ENCODE results near the gene B4GALT4.
"Not testable (repeated sequence)": the region's sequence is repeated elsewhere in the genome, so short reads cannot be mapped to it uniquely, and the experiment has no call there.

The B4GALT4 gene, protein sequence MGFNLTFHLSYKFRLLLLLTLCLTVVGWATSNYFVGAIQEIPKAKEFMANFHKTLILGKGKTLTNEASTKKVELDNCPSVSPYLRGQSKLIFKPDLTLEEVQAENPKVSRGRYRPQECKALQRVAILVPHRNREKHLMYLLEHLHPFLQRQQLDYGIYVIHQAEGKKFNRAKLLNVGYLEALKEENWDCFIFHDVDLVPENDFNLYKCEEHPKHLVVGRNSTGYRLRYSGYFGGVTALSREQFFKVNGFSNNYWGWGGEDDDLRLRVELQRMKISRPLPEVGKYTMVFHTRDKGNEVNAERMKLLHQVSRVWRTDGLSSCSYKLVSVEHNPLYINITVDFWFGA

DNA sequence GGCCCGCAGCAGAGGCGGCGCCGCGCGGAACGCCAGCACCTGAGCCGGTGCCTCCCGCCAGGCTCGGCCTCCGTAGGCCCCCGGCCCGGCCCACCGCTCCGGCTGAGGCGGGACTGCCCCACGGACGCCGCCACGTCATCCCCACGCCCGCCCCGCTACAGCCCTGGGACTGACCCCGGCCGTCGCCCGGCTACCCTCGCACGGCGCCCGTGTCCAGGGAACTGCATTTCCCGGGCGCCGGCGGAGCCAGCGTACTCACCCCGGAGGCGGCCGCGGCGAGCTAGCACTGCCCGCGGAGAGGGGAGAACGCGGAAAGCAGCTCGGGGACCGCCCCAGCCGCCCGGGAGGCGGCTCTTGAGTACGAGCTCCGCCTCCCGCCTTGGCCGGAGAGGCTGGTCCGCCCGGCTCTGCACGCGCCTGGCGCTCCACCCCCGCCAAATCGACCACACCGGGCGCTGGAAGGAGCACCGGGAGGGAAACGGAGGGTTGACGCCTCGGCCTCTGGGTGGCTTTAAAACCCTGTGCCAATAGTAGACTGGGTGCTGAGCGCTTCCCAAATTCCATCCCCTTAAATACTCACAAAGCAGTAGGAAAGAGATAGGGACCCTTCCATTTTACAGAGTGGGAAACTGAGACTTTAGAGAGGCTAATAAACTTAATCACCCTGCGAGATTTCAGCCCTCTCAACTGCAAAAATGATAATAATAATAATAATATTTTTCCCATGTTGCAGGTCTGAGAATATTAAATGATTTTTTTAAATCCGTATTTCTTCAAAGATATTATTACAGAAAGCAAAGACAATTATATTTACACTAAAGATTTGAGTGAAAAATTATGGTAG, at the start of gene B4GALT4:
Gene B4GALT4, minus strand, starts transcription at position 288 of the 844 bp plus-strand sequence. CDS start 10,779 bp downstream, outside the sequence.
- DNase-seq (ENCODE audit: low read depth in 2 of 2), result peak; percentile 52 to 62

DNA sequence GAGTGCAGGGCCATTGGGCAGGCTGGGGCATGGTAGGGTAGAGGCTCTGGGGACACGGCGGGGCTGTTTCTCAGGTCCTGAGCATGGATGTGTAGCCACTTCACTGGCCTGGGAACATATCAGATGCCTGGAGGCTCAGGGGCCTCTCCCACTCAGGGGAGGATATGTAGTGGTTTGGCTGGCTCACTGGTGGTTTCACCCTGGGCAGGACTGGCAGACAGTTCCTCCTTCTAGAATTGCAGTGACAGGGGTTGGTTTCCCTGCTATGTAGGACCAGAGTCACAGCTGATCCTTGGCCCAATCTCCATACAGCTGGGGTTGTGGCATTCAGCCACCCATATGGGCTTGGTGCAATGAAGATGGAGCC, 48.7 kb upstream of the B4GALT4 start:
- DNase-seq (ENCODE audit: low read depth in 2 of 2), result no peak

DNA sequence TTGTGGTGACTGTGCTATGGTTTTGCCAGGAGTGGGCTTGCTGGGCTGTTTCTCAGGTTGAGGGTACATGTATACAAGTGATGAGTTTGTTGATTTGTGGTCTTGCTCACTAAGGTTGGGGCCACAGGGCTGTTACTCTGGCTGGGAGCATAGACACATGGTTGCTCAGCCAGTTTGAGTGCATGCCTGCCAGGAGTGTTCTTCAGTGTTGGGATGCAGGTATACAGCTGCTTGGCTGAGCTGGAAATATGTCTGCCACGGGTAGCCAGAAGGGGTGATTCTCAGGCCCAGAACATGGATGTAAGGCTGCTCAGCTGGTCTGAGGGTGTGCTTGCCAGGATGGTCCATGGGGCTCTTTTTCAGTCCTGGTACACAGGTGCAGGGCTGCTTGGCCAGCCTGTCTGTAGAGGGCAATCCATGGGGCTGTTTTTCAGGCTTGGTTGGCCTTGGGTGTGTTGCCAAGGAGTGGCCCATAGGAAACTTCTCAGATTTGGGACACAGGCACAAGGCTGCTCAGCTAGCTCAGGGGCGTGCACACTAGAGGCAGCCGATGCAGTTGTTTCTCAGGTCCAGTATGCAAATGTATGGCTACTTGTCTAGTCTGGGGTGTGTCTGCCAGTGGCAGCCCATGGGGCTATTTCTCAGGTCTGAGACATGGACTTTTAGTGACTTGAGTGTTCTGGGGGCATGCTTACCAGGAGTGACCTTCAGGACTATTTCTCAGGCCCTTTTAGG, 48.2 kb upstream of the B4GALT4 start:
- no peak for DNase-seq (ENCODE audit: low read depth in 2 of 2)

DNA sequence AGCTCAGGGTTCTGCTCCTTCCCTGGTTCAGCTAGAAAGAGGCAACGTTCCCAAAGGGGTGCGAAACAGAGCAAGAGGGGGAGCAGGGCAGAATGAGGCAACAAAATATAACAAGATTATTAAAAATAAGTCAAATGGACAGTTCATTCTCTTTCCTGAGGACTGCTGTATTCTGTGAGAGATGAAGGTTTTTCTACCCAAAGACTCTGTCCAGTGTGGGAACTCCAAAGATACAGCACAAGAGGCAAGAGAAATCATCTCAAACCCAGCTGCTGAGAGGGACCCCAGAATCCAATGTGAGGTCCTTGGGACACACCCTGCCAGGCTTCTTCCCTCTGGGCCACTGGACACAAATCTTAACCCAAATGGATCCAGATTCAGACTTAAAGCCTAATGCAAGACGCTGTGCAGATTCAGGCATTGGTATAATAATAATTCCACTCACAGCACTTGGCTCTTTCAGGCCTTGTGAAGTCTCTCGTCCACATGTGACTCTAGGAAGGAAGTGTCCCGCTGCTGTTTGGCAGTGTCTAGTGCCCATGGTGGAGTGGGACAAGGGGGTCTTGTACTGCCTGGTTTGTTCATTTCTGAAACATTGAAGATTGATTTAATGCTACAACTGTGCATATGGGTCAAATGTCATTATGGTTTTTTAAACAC, 39.0 kb upstream of the B4GALT4 start:
- no peak for DNase-seq (ENCODE audit: low read depth in 2 of 2)

DNA sequence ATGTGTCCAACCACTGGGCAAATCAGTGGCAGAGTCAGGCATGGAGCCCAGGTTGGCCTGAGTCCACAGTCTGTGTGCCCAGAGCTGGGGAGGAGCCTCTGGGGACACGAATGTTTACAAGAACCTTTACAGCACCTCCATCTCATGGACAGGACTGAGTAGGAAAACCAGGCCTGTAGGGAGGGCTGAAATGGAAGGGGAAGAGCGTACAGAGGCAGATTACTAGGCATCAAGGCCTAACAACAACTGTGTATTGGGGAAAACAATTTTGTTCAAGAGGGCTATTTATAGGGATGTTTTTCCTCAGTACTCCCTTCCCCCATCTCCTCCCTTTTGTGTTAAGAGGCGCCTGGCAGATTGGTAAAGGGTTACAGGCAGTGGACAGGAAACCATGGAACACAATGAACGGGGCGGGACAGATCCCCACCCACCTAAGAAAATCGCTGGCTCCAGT, 38.5 kb upstream of the B4GALT4 start:
- no peak for DNase-seq (ENCODE audit: low read depth in 2 of 2)

DNA sequence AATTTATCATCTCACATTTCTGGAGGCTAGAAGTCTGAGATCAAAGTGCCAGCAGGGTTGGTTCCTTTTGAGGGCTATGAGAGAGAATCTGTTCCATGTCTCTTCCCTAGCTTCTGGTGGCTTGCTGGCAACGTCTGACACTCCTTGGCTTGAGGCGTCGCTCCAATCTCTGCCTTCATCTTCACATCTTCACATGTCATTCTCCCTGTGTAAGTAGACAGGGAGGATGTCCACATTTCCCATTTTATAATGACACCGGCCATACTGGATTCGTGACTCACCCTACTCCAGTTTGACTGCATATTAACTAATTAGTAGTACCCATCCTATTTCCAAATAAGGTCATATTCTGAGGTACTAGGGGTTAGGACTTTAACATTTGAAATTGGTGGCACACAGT, 36.0 kb upstream of the B4GALT4 start:
- no peak for DNase-seq (ENCODE audit: low read depth in 2 of 2)

DNA sequence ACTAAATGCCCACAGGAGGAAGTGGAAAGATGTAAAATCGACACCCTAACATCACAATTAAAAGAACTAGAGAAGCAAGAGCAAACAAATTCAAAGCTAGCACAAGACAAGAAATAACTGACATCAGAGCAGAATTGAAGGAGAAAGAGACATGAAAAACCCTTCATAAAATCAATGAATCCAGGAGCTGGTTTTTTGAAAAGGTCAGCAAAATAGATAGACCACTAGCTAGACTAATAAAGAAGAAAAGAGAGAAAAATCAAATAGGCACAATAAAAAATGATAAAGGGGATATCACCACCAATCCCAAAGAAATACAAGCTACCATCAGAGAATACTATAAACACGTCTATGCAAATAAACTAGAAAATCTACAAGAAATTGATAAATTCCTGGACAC, 29.5 kb upstream of the B4GALT4 start:
- not testable (repeated sequence) for DNase-seq (ENCODE audit: low read depth in 2 of 2)

DNA sequence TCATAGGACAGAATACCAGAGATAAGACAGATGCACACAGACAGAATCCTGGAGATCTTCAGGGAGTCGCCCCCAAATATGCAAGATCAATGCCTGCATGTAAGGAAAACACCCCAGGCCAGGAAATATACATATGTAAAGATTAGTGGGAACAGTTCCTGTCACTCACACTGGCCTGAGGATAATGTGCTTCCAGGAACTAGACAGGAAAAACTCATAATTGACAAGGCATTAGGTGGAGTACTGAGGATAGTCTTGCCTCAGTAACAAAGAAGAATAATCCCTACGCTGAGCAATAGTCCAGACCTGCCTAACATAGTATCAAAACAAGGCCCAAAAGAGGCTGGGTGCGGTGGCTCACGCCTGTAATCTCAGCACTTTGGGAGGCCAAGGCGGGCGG, 20.4 kb upstream of the B4GALT4 start:
- no peak for DNase-seq (ENCODE audit: low read depth in 2 of 2)

DNA sequence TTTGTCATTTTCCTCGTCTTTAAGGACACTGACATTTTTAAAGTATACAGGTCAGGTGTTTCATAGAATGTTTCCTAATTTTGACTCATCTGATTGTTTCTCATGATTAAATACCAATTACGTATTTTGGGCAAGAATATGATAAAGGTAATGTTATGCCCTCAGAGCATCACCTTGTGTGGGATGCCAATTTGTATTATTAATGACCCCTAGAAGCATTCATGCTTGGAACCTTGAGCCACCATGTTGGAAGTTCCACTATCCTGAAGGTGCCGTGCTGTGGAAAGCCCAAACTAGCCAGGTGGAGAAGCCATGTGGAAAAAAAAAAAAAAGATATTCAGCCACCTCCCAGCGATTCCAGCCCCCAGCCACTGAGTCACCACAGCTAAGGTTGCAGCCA, 19.1 kb upstream of the B4GALT4 start:
- DNase-seq (ENCODE audit: low read depth in 2 of 2), result no peak

DNA sequence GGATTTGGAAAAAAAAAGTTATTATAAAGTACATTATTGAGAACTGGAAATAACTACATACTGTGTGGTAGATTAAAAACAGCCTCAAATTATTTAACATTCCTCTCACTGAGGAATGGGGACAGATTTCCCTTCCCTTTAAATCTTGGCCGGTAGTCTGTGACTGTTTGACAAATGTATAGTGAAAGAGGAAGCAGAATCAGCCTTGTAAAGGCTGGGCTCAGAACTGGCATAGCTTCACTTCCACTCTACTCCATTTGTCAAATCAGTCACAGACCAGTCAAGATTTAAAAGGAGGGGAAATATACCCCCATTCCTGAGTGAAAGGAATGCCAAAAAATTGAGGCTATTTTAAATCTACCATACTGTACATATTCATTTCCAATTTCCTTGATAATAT, 18.2 kb upstream of the B4GALT4 start:
- DNase-seq (ENCODE audit: low read depth in 2 of 2), result no peak

DNA sequence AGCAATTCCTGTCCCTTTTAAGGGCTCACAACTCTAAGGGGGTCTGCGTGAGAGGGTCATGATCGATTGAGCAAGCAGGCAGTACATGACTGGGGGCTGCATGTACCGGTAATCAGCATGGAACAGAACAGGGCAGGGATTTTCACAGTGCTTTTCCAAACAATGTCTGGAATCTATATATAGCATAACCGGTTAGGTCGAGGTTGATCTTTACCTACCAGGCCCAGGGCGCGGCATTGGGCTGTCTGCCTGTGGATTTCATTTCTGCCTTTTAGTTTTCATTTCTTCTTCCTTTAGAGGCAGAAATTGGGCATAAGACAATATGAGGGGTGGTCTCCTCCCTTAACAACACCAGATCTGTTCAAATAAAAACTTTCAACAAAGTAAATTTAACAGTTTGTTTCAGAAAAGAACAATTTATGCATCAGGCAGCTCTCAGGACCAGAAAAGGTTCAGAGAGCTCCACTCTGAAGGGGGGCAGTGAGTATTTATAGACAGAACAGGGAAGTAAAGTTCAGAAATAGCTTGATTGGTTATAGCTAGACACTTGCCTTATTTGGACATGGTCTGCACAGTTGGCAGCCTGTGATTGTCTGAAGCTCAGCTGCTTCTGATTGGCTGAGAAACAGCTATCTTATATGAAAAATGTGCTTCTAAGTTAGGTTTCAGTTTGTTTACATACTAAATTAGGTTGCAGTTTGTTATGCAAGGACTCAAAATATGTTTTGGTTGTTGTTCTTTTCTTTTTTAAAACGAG, 17.2 kb upstream of the B4GALT4 start:
- no peak for DNase-seq (ENCODE audit: low read depth in 2 of 2)

DNA sequence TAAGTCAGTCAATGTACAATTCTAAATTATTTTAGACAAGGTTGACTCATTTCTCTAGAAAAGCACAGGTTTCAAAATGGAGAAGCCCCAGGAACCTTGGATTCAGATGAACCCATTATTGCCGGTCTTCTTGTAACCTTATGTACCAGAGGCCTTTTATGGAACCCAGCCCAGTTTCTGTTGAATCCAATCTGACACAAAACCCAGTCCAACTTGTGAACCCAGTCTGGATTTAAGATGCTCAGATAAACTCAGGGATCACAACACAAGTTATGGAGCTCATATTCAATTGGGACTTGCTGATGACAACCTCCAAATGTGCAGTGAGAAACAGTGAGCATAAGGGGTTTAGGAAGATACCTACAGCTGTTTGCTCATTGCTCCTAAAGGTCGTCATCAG, 16.4 kb upstream of the B4GALT4 start:
- DNase-seq (ENCODE audit: low read depth in 2 of 2), result no peak

DNA sequence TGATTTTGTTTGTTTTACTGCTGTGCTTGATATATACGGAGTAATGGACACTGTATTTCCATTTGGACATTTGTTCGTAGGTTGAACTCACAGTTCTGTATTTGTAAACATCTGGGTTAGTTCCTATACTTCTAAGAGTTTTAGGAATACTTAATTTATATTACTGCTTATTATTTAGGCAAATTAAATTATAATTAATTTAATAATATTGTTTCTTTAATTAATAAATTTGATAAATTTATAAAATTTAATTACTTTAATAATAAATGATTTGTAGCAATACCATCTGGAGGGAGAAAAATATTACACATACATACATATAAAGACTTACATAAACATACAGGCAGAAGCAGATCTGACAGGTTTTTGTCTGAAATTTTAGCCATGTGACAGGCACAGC, 14.5 kb upstream of the B4GALT4 start:
- DNase-seq (ENCODE audit: low read depth in 2 of 2), result no peak

DNA sequence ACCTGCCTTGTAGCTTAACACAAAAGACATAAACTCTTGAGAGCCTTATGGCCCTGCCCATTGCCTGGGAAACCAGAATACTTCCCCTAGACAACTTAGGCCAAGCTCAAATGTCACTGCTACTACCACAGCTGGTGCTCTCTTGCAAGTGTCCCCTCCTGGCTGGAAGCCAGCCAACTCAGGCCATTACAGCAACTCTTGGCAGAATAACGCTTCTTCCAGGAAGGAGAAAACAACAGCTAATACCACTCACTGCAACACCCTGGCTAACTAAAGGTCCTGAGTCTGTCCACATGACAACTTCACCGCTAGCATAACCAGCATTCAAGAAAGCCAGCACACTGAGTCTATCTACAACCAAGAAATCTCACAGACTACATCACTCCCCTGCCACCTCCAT, 5.1 kb upstream of the B4GALT4 start:
- no peak for DNase-seq (ENCODE audit: low read depth in 2 of 2)

DNA sequence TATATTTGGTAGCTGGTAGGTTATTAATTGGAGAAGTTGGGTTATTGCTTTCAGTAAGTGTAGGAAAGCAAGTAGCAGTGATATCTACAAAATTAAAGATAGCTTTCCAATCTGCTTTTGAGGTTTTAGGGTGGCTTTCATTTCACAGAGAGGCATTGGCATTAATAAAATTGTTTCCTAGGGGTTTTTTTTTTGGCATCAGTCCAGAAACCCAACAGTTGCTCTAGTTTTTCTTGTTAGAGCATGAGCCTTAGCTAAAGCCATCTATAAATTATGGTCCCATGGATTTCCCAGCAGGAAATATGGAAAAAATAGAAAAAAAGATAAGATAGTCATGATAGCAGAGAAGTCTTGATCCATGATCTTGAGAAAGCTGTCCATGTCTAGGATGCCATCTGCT, 3.0 kb upstream of the B4GALT4 start:
- no peak for DNase-seq (ENCODE audit: low read depth in 2 of 2)

DNA sequence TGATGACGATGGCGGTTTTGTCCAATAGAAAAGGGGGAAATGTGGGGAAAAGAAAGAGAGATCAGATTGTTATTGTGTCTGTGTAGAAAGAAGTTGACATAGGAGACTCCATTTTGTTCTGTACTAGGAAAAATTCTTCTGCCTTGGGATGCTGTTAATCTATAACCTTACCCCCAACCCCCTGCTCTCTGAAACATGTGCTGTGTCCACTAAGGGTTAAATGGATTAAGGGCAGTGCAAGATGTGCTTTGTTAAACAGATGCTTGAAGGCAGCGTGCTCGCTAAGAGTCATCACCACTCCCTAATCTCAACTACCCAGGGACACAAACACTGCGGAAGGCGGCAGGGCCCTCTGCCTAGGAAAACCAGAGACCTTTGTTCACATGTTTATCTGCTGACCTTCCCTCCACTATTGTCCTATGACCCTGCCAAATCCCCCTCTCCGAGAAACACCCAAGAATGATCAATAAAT, 2.4 kb upstream of the B4GALT4 start:
- not testable (repeated sequence) for DNase-seq (ENCODE audit: low read depth in 2 of 2)

DNA sequence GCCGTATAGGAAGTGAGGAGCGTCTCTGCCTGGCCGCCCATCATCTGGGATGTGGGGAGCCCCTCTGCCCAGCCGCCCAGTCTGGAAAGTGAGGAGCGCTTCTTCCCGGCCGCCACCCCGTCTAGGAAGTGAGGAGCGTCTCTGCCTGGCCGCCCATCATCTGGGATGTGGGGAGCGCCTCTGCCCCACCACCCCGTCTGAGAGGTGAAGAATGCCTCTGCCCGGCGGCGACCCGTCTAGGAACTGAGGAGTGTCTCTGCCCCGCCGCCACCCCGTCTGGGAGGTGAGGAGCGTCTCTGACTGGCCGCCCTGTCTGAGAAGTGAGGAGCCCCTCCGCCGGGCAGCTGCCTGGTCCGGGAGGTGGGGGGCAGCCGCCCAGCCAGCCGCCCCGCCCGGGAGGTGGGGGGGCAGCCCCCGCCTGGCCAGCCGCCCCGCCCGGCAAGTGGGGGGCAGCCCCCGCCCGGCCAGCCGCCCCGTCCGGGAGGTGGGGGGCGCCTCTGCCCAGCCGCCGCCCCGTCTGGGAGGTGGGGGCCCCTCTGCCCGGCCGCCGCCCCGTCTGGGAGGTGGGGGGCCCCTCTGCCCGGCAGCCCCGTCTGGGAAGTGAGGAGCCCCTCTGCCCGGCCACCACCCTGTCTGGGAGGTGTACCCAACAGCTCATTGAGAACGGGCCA, 1.8 kb upstream of the B4GALT4 start:
- not testable (repeated sequence) for DNase-seq (ENCODE audit: low read depth in 2 of 2)

DNA sequence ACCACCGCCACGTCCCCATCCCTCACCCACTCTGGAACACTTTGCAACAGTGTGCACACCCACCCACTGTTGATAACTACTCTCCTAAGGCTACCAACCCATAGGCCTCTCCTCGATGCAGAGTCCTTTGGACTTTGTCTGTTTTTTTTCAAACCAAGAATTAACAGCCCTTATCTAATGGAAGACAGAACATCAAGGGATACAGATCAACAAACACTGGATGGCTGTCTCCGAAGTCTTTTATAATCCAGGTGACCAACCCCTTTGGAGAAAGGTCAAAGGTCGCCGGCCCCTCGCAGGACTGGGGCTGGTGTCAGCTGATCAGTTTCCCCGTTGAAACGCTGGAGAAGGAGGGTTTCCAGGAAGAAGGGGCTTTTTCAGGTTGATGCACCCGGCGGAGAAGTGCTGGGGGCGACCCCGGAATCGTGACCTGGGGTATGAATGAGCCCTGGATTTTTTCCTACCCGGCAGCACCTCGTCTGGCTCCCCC, 532 bp downstream of the B4GALT4 start:
- no peak for DNase-seq (ENCODE audit: low read depth in 2 of 2)

DNA sequence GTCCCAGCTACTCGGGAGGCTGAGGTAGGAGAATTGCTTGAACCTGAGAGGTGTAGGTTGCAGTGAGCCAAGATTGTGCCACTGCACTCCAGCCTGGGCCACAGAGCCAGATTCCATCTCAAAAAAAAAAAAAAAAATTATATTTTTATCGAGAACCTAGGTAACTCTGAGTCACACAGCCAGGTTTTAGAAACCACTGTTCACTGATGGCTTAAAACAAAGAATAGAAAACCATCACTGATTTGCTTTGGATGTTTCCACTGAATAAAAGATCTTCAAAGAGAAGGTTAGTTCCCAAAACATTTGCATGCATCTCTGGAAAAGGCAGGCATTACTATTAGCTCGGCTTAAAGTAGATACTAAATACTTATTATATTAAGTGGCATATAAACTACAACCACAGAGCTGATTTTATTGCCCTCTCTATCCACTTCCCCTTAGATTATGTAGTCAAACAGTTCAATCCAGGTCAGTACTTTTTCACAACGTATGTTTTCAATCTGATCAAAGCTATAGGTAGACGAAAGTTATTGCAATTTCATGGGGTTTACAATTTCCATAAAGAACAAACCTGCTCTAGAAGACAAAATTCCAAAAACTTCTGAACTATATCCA, 1.4 kb downstream of the B4GALT4 start:
- DNase-seq (ENCODE audit: low read depth in 2 of 2), result no peak

DNA sequence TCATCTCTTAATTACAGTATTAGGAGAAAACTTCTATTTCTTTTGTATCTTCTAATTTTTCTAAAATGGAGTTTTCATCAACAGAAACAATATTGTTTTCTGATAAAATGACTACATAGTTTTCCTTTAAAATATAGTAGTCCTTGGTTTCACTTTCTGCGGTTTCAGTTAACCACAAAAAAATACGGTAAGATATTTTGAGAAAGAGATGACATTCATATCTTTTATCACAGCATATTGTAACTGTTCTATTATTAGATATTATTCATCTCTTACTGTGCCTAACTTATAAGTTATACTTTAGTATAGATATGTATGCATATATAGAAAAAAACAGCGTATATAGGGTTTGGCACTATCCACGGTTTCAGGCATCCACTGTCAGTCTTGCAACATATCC, 2.3 kb downstream of the B4GALT4 start:
- no peak for DNase-seq (ENCODE audit: low read depth in 2 of 2)

Data from fibroblast of skin of left biceps (primary cell).